Osteoblast (primary cell): ENCODE results near the gene STAMBP. TPM values are rescaled to one million over a fixed set of nuclear protein-coding genes. Genes with fewer than 3 reads are reported as not detected.

Experiments used
- DNase-seq: peaks from one replicate; pipeline ENCODE4 v3.0.0; 2011; ENCODE audit warnings: low spot score, mixed read lengths; ENCODE audit not compliant: insufficient read length; ENCODE audit errors: missing footprints
- H2AFZ ChIP-seq: 2 replicates; pipeline ENCODE4 v1.6.0; 2011; ENCODE audit warnings: mild to moderate bottlenecking, low read length
- H3K27ac ChIP-seq: 2 replicates; pipeline ENCODE4 v1.5.1; 2011; ENCODE audit warnings: mild to moderate bottlenecking, low read depth, low read length, moderate library complexity
- H3K27me3 ChIP-seq: 2 replicates; pipeline ENCODE4 v1.6.0; 2012; ENCODE audit warnings: mild to moderate bottlenecking, control low read depth, inconsistent platforms, low read length, moderate library complexity; ENCODE audit not compliant: insufficient read depth
- H3K36me3 ChIP-seq: 2 replicates; pipeline ENCODE4 v1.5.1; 2011; ENCODE audit warnings: mild to moderate bottlenecking, low read length, control low read depth, moderate library complexity; ENCODE audit not compliant: insufficient read depth
- H3K4me1 ChIP-seq: 2 replicates; pipeline ENCODE4 v1.5.1; 2011; ENCODE audit warnings: mild to moderate bottlenecking, low read length, control low read depth, moderate library complexity; ENCODE audit not compliant: insufficient read depth
- H3K4me2 ChIP-seq: 2 replicates; pipeline ENCODE4 v1.6.0; 2011; ENCODE audit warnings: mild to moderate bottlenecking, low read length; ENCODE audit not compliant: insufficient read depth
- H3K4me3 ChIP-seq: fragments of 200-600 bp; sonication (generic); 3 replicates; pipeline ENCODE4 v1.5.1; 2012; ENCODE audit warnings: mild to moderate bottlenecking, low read length, inconsistent platforms; ENCODE audit not compliant: insufficient read depth
- H3K79me2 ChIP-seq: 2 replicates; pipeline ENCODE4 v1.6.0; 2012; ENCODE audit warnings: mild to moderate bottlenecking, low read length, control low read depth, inconsistent platforms; ENCODE audit not compliant: insufficient read depth
- H3K9me3 ChIP-seq: 2 replicates; pipeline ENCODE4 v1.5.1; 2011; ENCODE audit warnings: low read depth, low read length, control low read depth
- H4K20me1 ChIP-seq: 2 replicates; pipeline ENCODE4 v1.6.0; 2012; ENCODE audit warnings: mild to moderate bottlenecking, low read length, control low read depth; ENCODE audit not compliant: insufficient read depth
- CTCF ChIP-seq: IDR thresholded peaks from 2 replicates; pipeline ENCODE4 v1.5.1; 2011; ENCODE audit warnings: mild to moderate bottlenecking, low read depth, low read length, moderate library complexity; ENCODE audit errors: extremely low read depth
- total RNA-seq: library from RNA; depleted of rRNA; stranded (reverse); fragments of >200 nt; gene quantifications from 2 replicates; pipeline ENCODE4 v1.2.3, GENCODE V29; 2012

STAMBP gene
- total RNA-seq, 1 donor, result 23.2 TPM

GRCh38 chr2:73888388-73888787 is 59.6 kb downstream of the STAMBP start:
- H3K27me3 ChIP-seq, result peaks cover 60% of the 10 kb centered on the region
- H3K4me2 ChIP-seq, result no peak overlapping the region
- no peaks in the 10 kb centered on the region for H3K9me3 ChIP-seq
- no peak overlapping the region for H2AFZ ChIP-seq
- H3K4me1 ChIP-seq, result no peaks in the 10 kb centered on the region
- DNase-seq, result no peak
- no peaks in the 10 kb centered on the region for H4K20me1 ChIP-seq
- H3K4me3 ChIP-seq, result no peak overlapping the region
- no peak for TF ChIP-seq CTCF
- no peaks in the 10 kb centered on the region for H3K79me2 ChIP-seq
- no peaks in the 10 kb centered on the region for H3K36me3 ChIP-seq
- no peak overlapping the region for H3K27ac ChIP-seq

DNA sequence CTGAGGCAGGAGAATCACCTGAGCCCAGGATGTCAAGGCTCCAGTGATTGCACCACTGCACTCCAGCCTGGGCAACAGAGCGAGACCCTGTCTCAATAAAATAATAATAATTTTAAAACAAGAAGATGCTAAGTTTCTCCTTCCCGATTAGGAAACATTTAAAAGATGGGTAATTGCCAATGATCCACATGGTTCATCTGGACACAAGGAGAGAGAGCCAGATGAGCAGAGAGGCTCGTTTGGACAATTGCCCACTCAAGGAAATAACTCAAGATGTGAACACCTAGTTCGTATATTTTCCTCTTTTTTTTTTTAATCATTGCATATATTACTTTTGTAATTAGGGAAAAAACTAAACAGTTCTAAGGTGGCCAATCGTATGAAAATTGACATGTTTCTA is 60.4 kb downstream of the STAMBP start:
- Histone ChIP-seq H3K4me1 (no peaks in the 10 kb centered on the region), H2AFZ (no peak overlapping the region), H3K36me3 (no peaks in the 10 kb centered on the region), H3K27ac (no peak overlapping the region), H3K4me2 (no peak overlapping the region), H3K9me3 (no peaks in the 10 kb centered on the region), H3K79me2 (no peaks in the 10 kb centered on the region), H3K27me3 (peaks cover 62% of the 10 kb centered on the region), H4K20me1 (peaks cover 2% of the 10 kb centered on the region), H3K4me3 (no peak overlapping the region)
- DNase-seq, result no peak
- TF ChIP-seq CTCF, result no peak

DNA sequence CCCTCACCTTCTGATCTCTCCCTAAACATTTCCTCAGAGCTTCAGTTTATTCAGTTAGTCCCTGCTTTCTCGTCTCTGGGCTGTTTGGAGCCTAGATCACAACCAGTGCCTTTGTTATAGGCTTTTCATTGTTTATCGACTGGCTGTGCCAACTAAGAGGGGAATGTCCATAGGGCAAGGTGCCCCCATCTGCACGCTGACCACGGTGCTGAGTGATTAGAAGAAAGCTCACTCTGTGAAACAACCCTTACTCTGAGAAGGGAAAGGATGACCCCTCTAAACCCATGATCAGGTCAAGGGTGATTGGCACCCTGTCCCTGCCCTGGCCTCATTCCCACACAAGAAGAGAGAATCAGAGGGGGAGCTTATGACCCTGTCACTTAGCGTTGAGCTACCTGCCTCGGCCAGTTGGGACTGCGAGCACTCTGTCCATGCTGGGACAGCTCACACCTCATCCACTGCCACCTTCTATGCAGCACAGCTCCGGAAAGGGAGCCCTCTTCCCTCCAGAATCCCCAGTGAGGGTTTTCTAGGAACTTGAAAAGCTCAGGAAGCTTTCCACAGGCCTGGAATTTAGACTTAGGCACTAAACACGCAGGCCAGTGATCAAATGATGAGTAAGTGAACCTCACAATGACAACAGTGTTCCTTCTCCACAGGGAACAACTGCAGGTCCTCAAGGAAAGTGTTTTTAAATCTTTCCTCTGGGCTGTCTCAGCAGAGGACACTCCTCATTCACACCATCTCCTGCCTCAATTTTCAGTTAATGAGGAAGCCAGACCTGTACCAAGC is 61.7 kb downstream of the STAMBP start:
- no peak for TF ChIP-seq CTCF

DNA sequence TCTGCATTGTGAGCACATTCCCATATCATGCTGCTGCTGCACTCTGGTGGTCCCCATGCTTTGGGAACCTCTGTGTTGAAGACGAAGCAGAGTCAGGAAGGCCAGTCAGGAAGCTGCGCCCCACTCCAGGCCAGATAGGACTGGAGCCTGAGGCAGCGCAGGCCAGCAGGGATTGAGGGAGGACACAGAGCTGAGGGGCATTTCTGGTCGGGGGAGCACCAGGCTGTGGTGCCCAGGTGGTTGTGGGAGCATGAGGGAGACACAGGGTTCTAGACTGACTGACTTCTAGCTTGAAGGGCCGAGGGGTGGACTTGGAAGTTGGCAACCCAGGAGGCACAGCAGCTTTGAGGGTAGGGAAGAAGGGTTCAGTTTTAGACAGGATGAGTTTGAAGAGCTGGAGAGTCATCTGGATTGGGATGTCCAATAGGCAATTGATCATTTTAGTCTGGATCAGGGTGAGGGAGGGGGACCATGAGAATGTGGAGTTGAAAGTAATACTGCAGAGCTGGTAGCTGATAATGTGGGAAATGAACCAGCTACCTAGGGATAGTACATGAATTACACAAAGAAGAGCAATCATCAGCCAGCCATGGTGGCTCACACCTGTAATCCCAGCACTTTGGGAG is 62.6 kb downstream of the STAMBP start:
- Histone ChIP-seq H3K27me3 (peaks cover 61% of the 10 kb centered on the region), H3K4me2 (no peak overlapping the region), H4K20me1 (peaks cover 2% of the 10 kb centered on the region), H3K4me3 (no peak overlapping the region), H3K4me1 (peaks cover 3% of the 10 kb centered on the region), H3K79me2 (no peaks in the 10 kb centered on the region), H2AFZ (no peak overlapping the region), H3K9me3 (no peaks in the 10 kb centered on the region), H3K36me3 (no peaks in the 10 kb centered on the region), H3K27ac (no peak overlapping the region)
- TF ChIP-seq CTCF, result no peak
- DNase-seq, result no peak

More for the DNA sequence above, 61.7 kb downstream of the STAMBP start:
- no peak overlapping the region for H3K27ac ChIP-seq
- no peaks in the 10 kb centered on the region for H3K79me2 ChIP-seq
- no peak overlapping the region for H3K4me2 ChIP-seq
- H3K4me1 ChIP-seq, result no peaks in the 10 kb centered on the region
- H3K36me3 ChIP-seq, result no peaks in the 10 kb centered on the region
- DNase-seq, result no peak
- no peak overlapping the region for H2AFZ ChIP-seq
- peaks cover 66% of the 10 kb centered on the region for H3K27me3 ChIP-seq
- H3K9me3 ChIP-seq, result no peaks in the 10 kb centered on the region
- H4K20me1 ChIP-seq, result peaks cover 2% of the 10 kb centered on the region
- no peak overlapping the region for H3K4me3 ChIP-seq
